ENCODE measurements around the gene ADAM19. TPM values are rescaled to one million over a fixed set of nuclear protein-coding genes. Genes with fewer than 3 reads are reported as not detected.

Gene ADAM19
- total RNA-seq = 30.0 and 43.7 TPM in 2 replicates

DNA sequence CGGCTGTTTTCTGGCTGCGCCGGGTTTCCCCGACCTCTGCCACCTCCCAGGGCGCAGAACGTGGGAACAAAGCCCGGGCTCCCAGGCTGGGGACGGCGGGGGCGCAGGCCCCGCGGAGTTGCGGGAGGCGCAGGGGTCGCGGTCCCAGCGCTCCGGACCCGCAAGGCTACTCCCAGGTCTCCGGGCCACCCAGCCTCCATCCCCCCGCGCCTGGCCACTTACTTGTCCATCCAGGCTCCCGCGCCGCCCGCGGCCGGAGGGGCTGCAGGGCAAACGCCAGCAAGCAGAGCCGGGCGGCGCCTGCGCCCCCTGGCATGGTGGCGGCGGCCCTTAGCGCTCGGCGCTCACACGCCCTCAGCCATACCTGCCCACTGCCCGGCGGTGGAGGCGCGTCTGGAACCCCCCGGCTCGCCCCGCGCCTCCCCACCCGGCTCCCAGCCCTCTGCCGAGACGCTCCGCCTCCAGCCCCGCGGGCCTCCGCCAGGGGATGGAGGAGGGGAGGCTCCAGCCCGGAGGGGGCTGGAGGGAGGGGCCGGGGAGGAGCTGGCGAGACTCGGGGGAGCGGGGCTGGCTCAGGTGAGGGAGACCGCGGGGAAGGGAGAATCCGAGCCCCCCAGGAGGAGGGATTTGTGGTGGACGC lies at the start of gene ADAM19:
Gene ADAM19 (minus strand): TSS at position 395 of the 640 bp plus-strand sequence. CDS start 79 bp downstream, at position 316.
- DNase-seq = peak; percentile 71

DNA sequence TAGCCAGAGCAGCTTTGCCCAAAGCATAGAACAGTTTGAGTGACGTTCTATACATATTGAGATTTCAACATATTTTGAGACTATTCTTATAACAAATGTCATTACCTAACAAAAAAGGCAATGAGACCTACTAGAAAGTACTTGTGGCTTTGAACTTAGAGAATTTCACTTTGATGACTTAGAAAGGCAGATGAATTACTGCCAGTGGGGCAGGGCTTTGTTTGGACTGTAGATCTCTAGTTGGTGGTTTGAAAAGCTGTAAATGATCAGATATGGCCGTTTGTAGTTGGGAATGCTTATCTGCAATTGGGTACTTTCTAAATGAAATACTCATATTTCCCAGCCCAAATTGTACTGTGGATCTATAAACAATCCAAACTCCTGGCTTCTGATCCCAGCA lies 48.6 kb upstream of the ADAM19 start:
- no peak for DNase-seq

- DNase-seq = no peak
Measured at GRCh38 chr5:157620776-157621175, 45.2 kb upstream of the ADAM19 start.

GRCh38 chr5:157618191-157618765 lies 42.7 kb upstream of the ADAM19 start:
- DNase-seq = no peak

DNA sequence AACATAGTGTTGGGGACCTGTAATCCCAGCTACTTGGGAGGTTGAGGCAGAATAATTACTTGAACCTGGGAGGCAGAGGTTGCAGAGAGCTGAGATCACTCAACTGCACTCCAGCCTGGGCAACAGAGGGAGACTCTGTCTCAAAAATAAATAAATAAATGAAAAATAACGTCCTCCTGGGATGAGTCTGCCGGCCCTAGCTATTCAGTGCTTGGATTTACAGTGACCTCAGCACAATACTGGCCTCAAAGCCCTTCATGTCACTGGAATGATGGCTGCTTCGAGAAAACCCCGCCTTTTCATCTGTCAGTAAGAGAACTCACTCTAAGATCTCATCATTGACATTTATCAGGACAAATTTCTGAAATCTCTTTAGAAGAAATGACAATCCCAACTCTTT lies 41.2 kb upstream of the ADAM19 start:
- no peak for DNase-seq

GRCh38 chr5:157613385-157614245 lies 38.0 kb upstream of the ADAM19 start:
- DNase-seq = no peak

GRCh38 chr5:157612581-157612980 lies 37.0 kb upstream of the ADAM19 start:
- no peak for DNase-seq

- DNase-seq = no peak
Measured at GRCh38 chr5:157611571-157612476, 36.2 kb upstream of the ADAM19 start.

GRCh38 chr5:157610990-157611389 lies 35.4 kb upstream of the ADAM19 start:
- DNase-seq = no peak

- no peak for DNase-seq
Measured at GRCh38 chr5:157608972-157609565, 33.5 kb upstream of the ADAM19 start.

DNA sequence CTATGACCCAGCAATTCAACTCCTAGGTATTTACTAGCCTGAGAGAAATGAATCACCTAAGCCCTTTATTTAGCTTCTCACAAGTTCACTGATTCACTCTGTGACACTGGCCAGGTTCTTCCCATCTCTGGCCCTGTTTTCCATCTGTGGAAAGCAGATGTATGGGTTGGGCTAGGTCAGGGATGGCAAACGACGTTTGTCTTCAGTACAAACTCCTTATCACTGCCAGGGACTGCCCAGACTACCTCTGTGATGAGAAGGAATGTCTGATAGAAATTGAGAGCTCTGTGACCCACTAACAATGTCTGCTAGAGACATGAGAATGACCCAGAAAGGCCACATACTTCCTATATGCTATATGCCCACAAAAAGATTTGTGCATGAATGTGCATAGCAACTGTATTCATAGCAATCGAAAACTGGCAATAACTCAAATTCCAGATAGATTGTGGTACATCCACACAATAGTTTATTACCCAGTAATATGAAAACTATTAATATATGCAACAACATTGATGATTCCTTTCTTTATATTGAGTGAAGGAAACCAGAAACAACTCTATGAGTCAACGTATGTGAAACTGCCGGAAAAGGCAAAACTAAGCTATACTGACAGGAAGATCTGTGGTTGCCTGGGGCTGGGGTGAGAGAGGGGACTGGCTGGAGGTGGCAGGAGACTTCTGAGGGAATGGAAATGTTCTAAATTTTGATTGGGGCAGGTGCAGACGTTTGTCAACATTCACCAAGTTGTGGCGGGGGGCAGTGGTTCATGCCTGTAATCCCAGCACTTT lies 32.0 kb upstream of the ADAM19 start:
- peak; percentile 22 for DNase-seq

DNA sequence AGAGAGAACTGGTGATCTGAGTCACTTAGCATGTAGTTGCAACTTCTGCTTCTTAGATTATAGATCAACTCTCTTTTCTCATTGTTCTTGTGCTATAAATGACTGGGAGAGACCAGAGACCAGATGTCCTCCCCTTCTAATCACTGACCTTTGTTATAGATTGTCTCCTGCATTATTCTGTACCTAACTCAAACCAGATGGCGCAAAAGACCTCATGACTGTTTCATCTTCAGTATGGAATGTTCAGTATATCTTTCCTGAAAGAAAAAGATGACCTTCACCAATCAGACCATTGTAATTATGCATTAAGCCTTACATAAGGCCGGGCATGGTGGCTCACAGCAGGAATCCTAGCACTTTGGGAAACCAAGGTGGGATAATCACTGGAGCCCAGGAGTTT lies 30.5 kb upstream of the ADAM19 start:
- DNase-seq = no peak

DNA sequence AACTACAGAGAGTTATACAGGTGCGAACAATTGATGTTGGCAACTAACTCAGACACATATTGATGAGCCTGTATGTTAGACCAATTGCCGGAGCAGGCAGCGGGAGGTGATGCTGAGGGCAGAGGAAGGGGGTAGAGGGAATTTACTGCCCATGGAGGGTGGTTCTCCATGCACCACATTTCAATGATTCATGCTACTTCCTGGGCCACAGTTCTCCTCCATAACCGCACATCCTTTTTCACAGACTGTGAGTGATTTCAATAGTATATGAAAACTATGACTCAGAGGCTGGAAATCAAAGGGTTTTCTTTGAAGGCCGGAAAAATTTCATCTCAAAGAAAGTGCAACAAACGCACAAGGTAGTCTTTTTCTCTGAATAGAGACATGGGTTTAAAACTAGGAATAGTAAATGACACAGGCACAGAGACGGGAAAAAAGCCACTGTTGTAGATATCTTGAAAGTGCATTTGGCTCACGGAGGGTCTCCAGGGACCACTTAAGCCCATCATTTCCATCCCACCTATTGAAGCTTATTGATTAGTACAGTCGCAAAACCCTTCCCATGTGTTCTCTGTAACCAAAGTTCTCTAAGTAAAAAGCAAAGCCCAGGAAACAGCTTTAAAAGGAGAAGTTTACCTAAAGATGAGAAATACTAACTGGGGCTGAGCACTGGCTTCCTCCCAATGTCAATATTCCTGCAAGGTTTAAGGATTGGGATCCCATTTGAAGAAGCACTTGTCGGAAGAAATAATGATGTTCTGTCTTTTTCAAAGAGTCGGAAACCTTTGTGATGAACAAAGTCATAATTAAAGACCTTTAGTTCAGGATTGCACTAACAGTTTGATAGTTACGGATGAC lies 28.0 kb upstream of the ADAM19 start:
- peak; percentile 59 for DNase-seq

- peak; percentile 15 for DNase-seq
Measured at GRCh38 chr5:157602505-157602904, 26.9 kb upstream of the ADAM19 start.

DNA sequence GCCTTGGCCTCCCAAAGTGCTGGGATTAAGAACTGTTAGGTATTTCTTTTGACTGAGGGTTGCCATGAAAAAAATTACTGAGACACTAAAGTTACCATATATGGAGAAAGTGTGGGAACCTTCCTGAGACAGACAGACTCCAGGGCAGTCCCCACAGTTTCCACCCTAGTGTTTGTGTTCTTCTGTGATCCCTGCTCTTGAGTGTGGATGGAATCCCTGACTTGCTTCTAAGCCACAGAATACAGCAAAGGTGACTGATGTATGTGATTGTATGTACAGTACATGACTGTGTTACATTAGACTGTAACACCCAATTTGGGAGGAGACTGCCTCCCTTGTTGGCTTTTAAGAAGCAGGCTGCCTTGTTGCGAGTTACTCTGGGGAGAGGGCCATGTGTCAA lies 24.7 kb upstream of the ADAM19 start:
- DNase-seq = no peak

DNA sequence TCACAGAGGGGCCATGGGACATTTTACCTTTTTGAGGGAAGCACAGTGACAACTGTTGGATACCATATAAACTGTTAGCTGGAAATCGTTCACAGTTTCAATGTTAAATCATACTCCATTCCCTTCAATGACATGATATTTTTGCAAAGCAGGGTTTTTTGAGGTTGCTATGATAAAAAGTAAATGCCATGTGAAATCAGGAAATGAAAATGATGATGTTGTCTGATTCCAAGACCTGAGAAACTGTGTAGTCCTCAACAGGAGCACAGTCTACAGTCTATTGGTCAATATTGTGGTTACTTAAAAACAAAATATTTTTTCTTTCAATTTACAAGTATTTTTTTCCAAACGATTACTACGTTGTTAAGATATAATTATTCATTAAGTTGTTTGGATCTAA lies 24.0 kb upstream of the ADAM19 start:
- no peak for DNase-seq

GRCh38 chr5:157598350-157598936 lies 22.9 kb upstream of the ADAM19 start:
- DNase-seq = no peak

GRCh38 chr5:157597277-157597676 lies 21.7 kb upstream of the ADAM19 start:
- DNase-seq = no peak

- DNase-seq = no peak
Measured at GRCh38 chr5:157596487-157596886, 20.9 kb upstream of the ADAM19 start.

Measured in dermis blood vessel endothelial cell (primary cell).